Mammary epithelial cell (primary cell): ENCODE results near the gene HLA-DQB1.

ENCODE experiments used
- CTCF ChIP-seq, 2 donors: IDR thresholded peaks in 1 of 2; conservative IDR thresholded peaks in 1 of 2; 2 replicates each; pipeline ENCODE4 v1.5.1; 2011 to 2012; ENCODE audit warnings: inconsistent platforms in 2 of 2, low read length in 2 of 2, mild to moderate bottlenecking in 2 of 2, control low read depth in 1 of 2, low read depth in 1 of 2; ENCODE audit not compliant: insufficient read depth in 1 of 2; ENCODE audit errors: extremely low read depth in 1 of 2
- EZH2 ChIP-seq: IDR thresholded peaks from 2 replicates; pipeline ENCODE4 v1.6.1; 2012; ENCODE audit warnings: low read length, inconsistent platforms, borderline replicate concordance

GRCh38 chr6:32664354-32664753 lies 2.1 kb downstream of the HLA-DQB1 start:
- TF ChIP-seq CTCF (conservative IDR thresholded peaks at IDR 0.05 in 1 of 2, IDR thresholded peaks at IDR 0.05 in 1 of 2; ENCODE audit: extremely low read depth in 1 of 2, insufficient read depth in 1 of 2, low read depth in 1 of 2, low read length in 2 of 2): no peak
- TF ChIP-seq EZH2: no peak
